PC-3 (cell line): ENCODE results near the gene NNMT. TPM values are rescaled to one million over a fixed set of nuclear protein-coding genes. Genes with fewer than 3 reads are reported as not detected.

ENCODE experiments used
- ATAC-seq: fragments of 200-7000 bp; cut with Tn5 transposase; 2 replicates; pipeline ENCODE4 v1.9.1; 2020; ENCODE audit warnings: mild to moderate bottlenecking, moderate library complexity
- BruUV-seq: library from RNA; stranded (reverse); fragments of 400-500 nt; replicated peaks from 2 replicates; lab custom pipeline; 2021; lab: Mats Ljungman, UMichigan
- CTCF ChIA-PET: fragments of 300-600 bp; sonication (Branson Sonifier 250); formaldehyde crosslinking; loops from one replicate; lab custom pipeline; 2022; ENCODE audit warnings: antibody characterized with exemption; lab: Charles Lee
- POLR2A ChIA-PET: fragments of 300-600 bp; sonication (Branson Sonifier 250); formaldehyde crosslinking; loops from one replicate; lab custom pipeline; 2022; ENCODE audit warnings: antibody characterized with exemption; ENCODE audit not compliant: unreplicated experiment; lab: Charles Lee
- DNase-seq: peaks from one replicate; pipeline ENCODE4 v3.0.0-alpha.2; 2015
- H2AFZ ChIP-seq: fragments of 300-600 bp; sonication (generic); 2 replicates; pipeline ENCODE4 v1.6.0; 2016; ENCODE audit warnings: antibody characterized with exemption, low read length
- H3F3A ChIP-seq: fragments of 300-600 bp; sonication (generic); one replicate; pipeline ENCODE4 v1.6.0; 2017; ENCODE audit warnings: antibody characterized with exemption, low read length, control low read depth, mild to moderate bottlenecking; ENCODE audit not compliant: unreplicated experiment
- H3K27ac ChIP-seq: fragments of 300-600 bp; sonication (generic); 2 replicates; pipeline ENCODE4 v1.5.1; 2016; ENCODE audit warnings: mild to moderate bottlenecking, low read length
- H3K27me3 ChIP-seq: fragments of 300-600 bp; sonication (generic); 2 replicates; pipeline ENCODE4 v1.6.1; 2016; ENCODE audit warnings: low read length, mixed read lengths
- H3K36me3 ChIP-seq: fragments of 300-600 bp; sonication (generic); 2 replicates; pipeline ENCODE4 v1.6.1; 2016; ENCODE audit warnings: low read depth, mixed run types, low read length, mixed read lengths
- H3K4me1 ChIP-seq: fragments of 300-600 bp; sonication (generic); 2 replicates; pipeline ENCODE4 v1.5.1; 2016; ENCODE audit warnings: low read length; ENCODE audit not compliant: insufficient read depth
- H3K4me2 ChIP-seq: fragments of 300-600 bp; sonication (generic); 2 replicates; pipeline ENCODE4 v1.6.0; 2016; ENCODE audit warnings: low read length
- H3K4me3 ChIP-seq: fragments of 300-600 bp; sonication (generic); 2 replicates; pipeline ENCODE4 v1.5.1; 2016; ENCODE audit warnings: mild to moderate bottlenecking, low read length, mixed read lengths
- H3K79me2 ChIP-seq: fragments of 300-600 bp; sonication (generic); 2 replicates; pipeline ENCODE4 v1.6.1; 2017; ENCODE audit warnings: low read length, mixed read lengths
- H3K9ac ChIP-seq: fragments of 300-600 bp; sonication (generic); 2 replicates; pipeline ENCODE4 v1.6.0; 2016; ENCODE audit warnings: mild to moderate bottlenecking, low read length
- H3K9me2 ChIP-seq: fragments of 300-600 bp; sonication (generic); replicated peaks from 2 replicates; pipeline ENCODE4 v1.6.1; 2016; ENCODE audit warnings: mixed run types, low read length, mixed read lengths
- H3K9me3 ChIP-seq: fragments of 300-600 bp; sonication (generic); 2 replicates; pipeline ENCODE4 v1.6.1; 2016; ENCODE audit warnings: low read length, mixed read lengths
- H4K20me1 ChIP-seq: fragments of 300-600 bp; sonication (generic); 2 replicates; pipeline ENCODE4 v1.6.1; 2016; ENCODE audit warnings: low read length, mixed read lengths
- EZH2 ChIP-seq: fragments of 300-600 bp; sonication (generic); IDR thresholded peaks from one replicate; pipeline ENCODE4 v1.6.1; 2017; ENCODE audit warnings: antibody characterized with exemption, mild to moderate bottlenecking, low read length; ENCODE audit not compliant: unreplicated experiment
- EZH2phosphoT487 ChIP-seq: fragments of 300-600 bp; sonication (generic); IDR thresholded peaks from 2 replicates; pipeline ENCODE4 v1.6.1; 2018; ENCODE audit warnings: mild to moderate bottlenecking, antibody characterized with exemption, low read length, borderline replicate concordance
- intact Hi-C: fragments of 100-400 bp; cut with micrococcal nuclease; formaldehyde crosslinking; loops from 2 replicates; pipeline ENCODE4 v1.9.0; 2023
- total RNA-seq: library from RNA; depleted of rRNA; stranded (reverse); fragments of >200 nt; gene quantifications from 2 replicates; pipeline ENCODE4 v1.2.3, GENCODE V29; 2014
- TF ChIP-seq, protein P1 (sequence below): fragments of 300-600 bp; sonication (generic); conservative IDR thresholded peaks from 2 replicates; pipeline ENCODE4 v1.5.1; 2017; ENCODE audit warnings: antibody characterized with exemption, low read depth, mild to moderate bottlenecking, low read length

Gene NNMT
- total RNA-seq, 1 experiment from 2014 or later: 23.3 TPM

DNA sequence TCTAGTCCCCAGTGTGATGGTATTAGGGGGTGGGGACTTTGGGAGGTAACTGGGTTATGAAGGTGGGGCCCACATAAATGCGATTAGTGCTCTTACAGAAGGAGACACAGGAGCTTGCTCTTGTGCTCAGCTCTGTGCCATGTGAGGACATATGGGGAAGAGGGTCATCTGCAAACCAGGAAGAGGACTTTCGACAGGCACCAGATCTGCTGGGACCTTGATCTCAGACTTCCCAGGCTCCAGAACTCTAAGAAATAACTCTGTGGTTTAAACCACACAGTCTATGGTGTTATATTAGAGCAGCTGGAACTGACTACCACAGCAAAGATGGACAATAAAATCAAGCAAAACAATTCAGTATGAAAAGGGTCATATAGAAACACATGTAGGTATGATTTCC is 26.7 kb downstream of the NNMT start:
- no peaks in the 10 kb centered on the region for H3K79me2 ChIP-seq
- no peak for ATAC-seq
- CTCF ChIA-PET: no interaction called here
- peaks cover 22% of the 10 kb centered on the region for H3K4me1 ChIP-seq
- no peaks in the 10 kb centered on the region for H3F3A ChIP-seq
- no peak for DNase-seq
- H3K9me3 ChIP-seq: no peaks in the 10 kb centered on the region
- intact Hi-C loops: no loop called here
- BruUV-seq: no TSS peak
- H3K36me3 ChIP-seq: no peaks in the 10 kb centered on the region
- H3K27ac ChIP-seq: no peak overlapping the region
- no peak overlapping the region for H3K4me2 ChIP-seq
- H3K9me2 ChIP-seq: no peaks in the 10 kb centered on the region
- TF ChIP-seq EZH2 (no peak), EZH2phosphoT487 (no peak)
- TF ChIP-seq, protein P1, sequence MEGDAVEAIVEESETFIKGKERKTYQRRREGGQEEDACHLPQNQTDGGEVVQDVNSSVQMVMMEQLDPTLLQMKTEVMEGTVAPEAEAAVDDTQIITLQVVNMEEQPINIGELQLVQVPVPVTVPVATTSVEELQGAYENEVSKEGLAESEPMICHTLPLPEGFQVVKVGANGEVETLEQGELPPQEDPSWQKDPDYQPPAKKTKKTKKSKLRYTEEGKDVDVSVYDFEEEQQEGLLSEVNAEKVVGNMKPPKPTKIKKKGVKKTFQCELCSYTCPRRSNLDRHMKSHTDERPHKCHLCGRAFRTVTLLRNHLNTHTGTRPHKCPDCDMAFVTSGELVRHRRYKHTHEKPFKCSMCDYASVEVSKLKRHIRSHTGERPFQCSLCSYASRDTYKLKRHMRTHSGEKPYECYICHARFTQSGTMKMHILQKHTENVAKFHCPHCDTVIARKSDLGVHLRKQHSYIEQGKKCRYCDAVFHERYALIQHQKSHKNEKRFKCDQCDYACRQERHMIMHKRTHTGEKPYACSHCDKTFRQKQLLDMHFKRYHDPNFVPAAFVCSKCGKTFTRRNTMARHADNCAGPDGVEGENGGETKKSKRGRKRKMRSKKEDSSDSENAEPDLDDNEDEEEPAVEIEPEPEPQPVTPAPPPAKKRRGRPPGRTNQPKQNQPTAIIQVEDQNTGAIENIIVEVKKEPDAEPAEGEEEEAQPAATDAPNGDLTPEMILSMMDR: no peak
- POLR2A ChIA-PET: no interaction called here
- no peaks in the 10 kb centered on the region for H3K27me3 ChIP-seq
- H3K9ac ChIP-seq: no peak overlapping the region
- H2AFZ ChIP-seq: no peak overlapping the region
- H3K4me3 ChIP-seq: no peak overlapping the region
- H4K20me1 ChIP-seq: no peaks in the 10 kb centered on the region

DNA sequence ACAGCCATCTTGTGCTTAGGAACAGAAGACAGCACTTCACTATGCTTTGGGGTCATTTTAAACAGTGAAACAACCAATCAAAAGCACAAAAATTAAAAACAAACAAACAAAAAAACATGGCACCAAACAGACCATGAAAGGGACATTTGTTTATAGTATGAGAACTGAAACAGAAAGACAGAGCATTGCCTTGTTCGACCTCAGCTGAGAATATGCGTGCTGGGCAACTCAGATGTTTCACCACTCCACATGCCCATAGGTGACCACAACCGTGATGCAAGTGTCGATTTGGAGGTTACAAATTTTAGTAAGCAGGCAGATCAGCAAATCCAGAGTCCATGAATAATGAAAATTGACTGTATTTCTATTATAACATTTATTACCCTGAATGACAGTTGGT is 30.0 kb downstream of the NNMT start:
- H3K79me2 ChIP-seq: no peaks in the 10 kb centered on the region
- no peaks in the 10 kb centered on the region for H4K20me1 ChIP-seq
- H3K9me3 ChIP-seq: peaks cover 11% of the 10 kb centered on the region; the same call in 1 of the 2 replicates
- peaks cover 15% of the 10 kb centered on the region for H3K4me1 ChIP-seq
- ChIA-PET POLR2A (no interaction called here), CTCF (no interaction called here)
- intact Hi-C loops: no loop called here
- H3K27ac ChIP-seq: no peak overlapping the region
- no peak overlapping the region for H3K9ac ChIP-seq
- BruUV-seq: no TSS peak
- H3F3A ChIP-seq: no peaks in the 10 kb centered on the region
- H3K9me2 ChIP-seq: no peaks in the 10 kb centered on the region
- ATAC-seq: no peak
- H3K4me3 ChIP-seq: no peak overlapping the region
- H3K4me2 ChIP-seq: no peak overlapping the region
- TF ChIP-seq EZH2 (no peak), EZH2phosphoT487 (no peak)
- TF ChIP-seq, protein P1: no peak
- DNase-seq: no peak
- no peaks in the 10 kb centered on the region for H3K36me3 ChIP-seq
- no peak overlapping the region for H2AFZ ChIP-seq
- H3K27me3 ChIP-seq: no peaks in the 10 kb centered on the region

DNA sequence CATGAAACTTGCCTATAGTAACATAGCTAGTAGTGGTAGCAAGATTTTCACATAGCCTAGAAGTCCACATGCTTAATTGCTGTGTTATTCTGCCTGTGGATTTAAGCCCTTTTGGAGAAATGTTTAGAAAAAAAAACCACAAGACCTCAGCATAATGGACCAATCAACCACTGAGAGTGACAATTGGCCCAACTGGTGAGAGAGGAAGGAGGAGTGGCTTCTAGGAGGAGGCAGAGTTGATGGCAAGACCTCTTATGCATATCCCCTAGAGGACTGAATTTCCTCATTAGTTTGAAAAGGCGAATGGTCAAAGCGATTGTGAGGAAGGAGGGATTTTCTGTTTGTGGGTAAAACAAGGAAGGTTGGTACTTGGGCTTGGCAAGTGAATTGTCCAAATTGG is 30.6 kb downstream of the NNMT start:
- Histone ChIP-seq H4K20me1 (no peaks in the 10 kb centered on the region), H3K9me3 (peaks cover 13% of the 10 kb centered on the region; the same call in 1 of the 2 replicates), H3K36me3 (no peaks in the 10 kb centered on the region), H3K9ac (no peak overlapping the region), H3K4me1 (peaks cover 9% of the 10 kb centered on the region), H3K4me2 (no peak overlapping the region), H3F3A (no peaks in the 10 kb centered on the region), H2AFZ (no peak overlapping the region), H3K9me2 (no peaks in the 10 kb centered on the region), H3K79me2 (no peaks in the 10 kb centered on the region), H3K27ac (no peak overlapping the region), H3K27me3 (no peaks in the 10 kb centered on the region), H3K4me3 (no peak overlapping the region)
- ATAC-seq: no peak
- intact Hi-C loops: no loop called here
- CTCF ChIA-PET: no interaction called here
- no TSS peak for BruUV-seq
- no peak for TF ChIP-seq EZH2phosphoT487
- TF ChIP-seq EZH2: no peak
- TF ChIP-seq, protein P1: no peak
- POLR2A ChIA-PET: no interaction called here
- DNase-seq: no peak
